Colonic mucosa (tissue), 4 donors: ENCODE results near the gene ABCF3. TPM values are rescaled to one million over a fixed set of nuclear protein-coding genes. Genes with fewer than 3 reads are reported as not detected.

ENCODE experiments used
- DNase-seq: peaks from one replicate; pipeline ENCODE4 v3.0.0-alpha.2; 2020
- H3K27ac ChIP-seq: fragments of 200-600 bp; one replicate; pipeline ENCODE4 v1.8.0; 2021
- H3K27me3 ChIP-seq: fragments of 200-600 bp; one replicate; pipeline ENCODE4 v1.8.0; 2021
- H3K36me3 ChIP-seq: fragments of 200-600 bp; one replicate; pipeline ENCODE4 v1.8.0; 2021
- H3K4me1 ChIP-seq: fragments of 200-600 bp; one replicate; pipeline ENCODE4 v1.8.0; 2021; ENCODE audit warnings: mild to moderate bottlenecking
- H3K4me3 ChIP-seq: fragments of 200-600 bp; one replicate; pipeline ENCODE4 v1.8.0; 2021
- H3K9ac ChIP-seq, 2 donors: one replicate each; pipeline ENCODE4 v1.7.0; 2013; ENCODE audit warnings: control low read depth in 2 of 2, low read depth in 2 of 2, low read length in 2 of 2
- H3K9me3 ChIP-seq: fragments of 200-600 bp; one replicate; pipeline ENCODE4 v1.8.0; 2021
- CTCF ChIP-seq: fragments of 200-600 bp; IDR thresholded peaks from one replicate; pipeline ENCODE4 v1.8.0; 2022; ENCODE audit warnings: antibody characterized with exemption, mild to moderate bottlenecking
- intact Hi-C: fragments of 100-400 bp; cut with DNase I; formaldehyde crosslinking; loops from one replicate; pipeline ENCODE4 v1.14.1; 2022
- microRNA-seq: library from miRNA; unstranded; fragments of <30 nt; microRNA quantifications from one replicate; pipeline ENCODE4, GENCODE V29; 2019
- total RNA-seq, 2 donors: library from RNA; stranded (reverse); fragmentation: NEBNext Ultra II Directional in 1 of 2; extraction: Animal tissue kit (Norgen Biotek cat#: 25700) in 1 of 2; gene quantifications; one replicate each; pipeline ENCODE4 v1.2.1, GENCODE V29; 2021
- donor health status: healthy.
- donor health status: DM: no; HTN: no; CAD: no.
- donor health status: DM: no; HTN: no; CAD: no.

ABCF3 gene
- total RNA-seq, 2 donors from 2014 or later, result 54.6 to 82.4 TPM

DNA sequence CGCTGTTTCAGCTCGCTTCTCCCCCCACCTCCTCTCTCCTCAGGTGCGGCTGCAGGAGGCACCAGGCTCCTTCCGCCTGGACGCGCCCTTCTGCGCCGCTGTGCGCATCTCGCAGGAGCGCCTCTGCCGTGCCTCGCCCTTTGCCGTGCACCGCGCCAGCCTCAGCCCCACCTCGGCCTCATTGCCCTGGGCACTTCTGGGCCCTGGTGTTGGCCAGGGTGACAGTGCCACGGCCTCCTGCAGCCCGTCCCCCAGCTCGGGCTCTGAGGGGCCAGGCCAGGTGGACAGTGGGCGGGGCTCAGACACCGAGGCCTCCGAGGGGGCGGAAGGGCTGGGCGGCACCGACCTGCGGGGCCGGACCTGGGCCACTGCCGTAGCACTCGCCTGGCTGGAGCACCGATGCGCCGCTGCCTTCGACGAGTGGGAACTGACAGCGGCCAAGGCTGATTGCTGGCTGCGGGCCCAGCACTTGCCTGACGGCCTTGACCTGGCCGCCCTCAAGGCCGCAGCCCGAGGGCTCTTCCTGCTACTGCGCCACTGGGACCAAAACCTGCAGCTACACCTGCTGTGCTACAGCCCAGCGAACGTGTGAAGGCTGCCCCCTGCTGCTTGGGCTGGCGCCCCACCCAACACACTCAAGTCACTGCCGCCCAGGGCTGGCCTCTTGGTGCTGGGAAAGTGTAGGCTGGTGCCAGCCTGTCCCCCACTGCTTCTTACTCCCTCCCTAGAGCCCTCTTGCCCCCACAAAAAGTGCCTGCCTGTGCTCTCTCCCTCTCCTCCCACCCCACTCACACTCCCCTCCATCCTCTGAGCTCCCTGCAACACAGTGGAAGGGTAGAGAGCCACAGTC lies 55.7 kb downstream of the ABCF3 start:
- Histone ChIP-seq H3K9me3 (no peaks in the 10 kb centered on the region), H3K4me1 (no peaks in the 10 kb centered on the region), H3K27me3 (no peaks in the 10 kb centered on the region), H3K27ac (peak overlapping the region; percentile 3), H3K36me3 (no peaks in the 10 kb centered on the region), H3K4me3 (peak overlapping the region; percentile 32), H3K9ac (peak overlapping the region in 1 of 2 donors; percentile 14)
- intact Hi-C loops, result loop anchor here (5.0 kb wide), 2 partner anchors 99 to 344 kb away; no protein-coding TSS in a partner anchor
- TF ChIP-seq CTCF, result peak; percentile 61
- peak; percentile 78 for DNase-seq

DNA sequence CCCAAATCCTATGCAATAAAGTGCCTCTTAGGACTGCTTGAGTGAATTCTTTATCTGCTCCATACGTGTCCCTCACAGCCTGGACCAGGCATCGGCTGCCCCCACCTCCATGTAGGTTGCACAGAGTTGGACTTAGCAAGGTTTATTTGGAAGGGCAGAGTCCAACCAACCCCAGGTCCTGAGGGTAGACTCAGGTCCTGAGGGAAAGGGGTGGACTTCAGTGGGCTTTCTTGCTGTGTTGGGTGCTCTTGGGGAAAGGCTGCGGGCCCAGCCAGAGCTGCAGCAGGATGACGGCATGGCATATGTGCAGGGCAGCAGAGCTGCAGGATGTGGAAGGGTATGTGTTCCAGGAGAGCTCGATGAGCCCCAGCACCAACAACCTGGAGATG lies 56.3 kb downstream of the ABCF3 start:
- Histone ChIP-seq H3K9me3 (no peaks in the 10 kb centered on the region), H3K36me3 (no peaks in the 10 kb centered on the region), H3K4me1 (no peaks in the 10 kb centered on the region), H3K27ac (no peak overlapping the region), H3K4me3 (no peak overlapping the region), H3K27me3 (no peaks in the 10 kb centered on the region), H3K9ac (no peak overlapping the region)
- TF ChIP-seq CTCF, result no peak
- intact Hi-C loops, result loop anchor here (5.0 kb wide), 2 partner anchors 100 to 345 kb away; no protein-coding TSS in a partner anchor
- DNase-seq, result no peak

Small RNA genes lying within 50 kb of the gene (microRNA-seq; reads per million reads assigned to microRNA genes)
- 10.5 reads per million, percentile 15 among the genes with 10 or more reads in this experiment for gene MIR1224

Other genes starting within 250 kb of the ABCF3 start
- gene ABCC5, start 168.3 kb upstream of the ABCF3 start, total RNA-seq, result 10 to 100 TPM; 15.1 to 16.6 TPM
- gene HTR3D, start 154.5 kb upstream of the ABCF3 start, total RNA-seq, result not detected
- gene HTR3C, start 133.2 kb upstream of the ABCF3 start, total RNA-seq, result not detected
- under 1 TPM; 0.13 to 0.52 TPM for gene HTR3E, start 89.1 kb upstream of the ABCF3 start, total RNA-seq
- 10 to 100 TPM; 36.0 to 58.3 TPM for gene EIF2B5, start 50.8 kb upstream of the ABCF3 start, total RNA-seq
- gene DVL3, start 30.8 kb upstream of the ABCF3 start, total RNA-seq, result 10 to 100 TPM; 60.8 to 64.6 TPM
- 100 to 1,000 TPM; 206 to 255 TPM for gene AP2M1, start 11.3 kb upstream of the ABCF3 start, total RNA-seq
- gene VWA5B2, start 43.4 kb downstream of the ABCF3 start, total RNA-seq, result 1 to 10 TPM; 2.1 to 2.3 TPM
- gene ALG3, start 62.8 kb downstream of the ABCF3 start, total RNA-seq, result 10 to 100 TPM; 25.1 to 78.9 TPM
- gene EEF1AKMT4, start 63.5 kb downstream of the ABCF3 start, total RNA-seq, result 10 to 100 TPM in 1 of 2 donors, 1 to 10 TPM in 1; 4.1 to 11.7 TPM
- under 1 TPM in 1 of 2 donors, not detected in 1; 0.19 TPM for gene CAMK2N2, start 75.4 kb downstream of the ABCF3 start, total RNA-seq
- gene ECE2, start 89.8 kb downstream of the ABCF3 start, total RNA-seq, result under 1 TPM in 1 of 2 donors, not detected in 1; 0.37 TPM
- 100 to 1,000 TPM; 166 to 298 TPM for gene PSMD2, start 113.0 kb downstream of the ABCF3 start, total RNA-seq
- 100 to 1,000 TPM; 263 to 524 TPM for gene EIF4G1, start 128.4 kb downstream of the ABCF3 start, total RNA-seq
- 10 to 100 TPM; 15.0 to 22.0 TPM for gene FAM131A, start 151.4 kb downstream of the ABCF3 start, total RNA-seq
- gene CLCN2, start 175.4 kb downstream of the ABCF3 start, total RNA-seq, result 10 to 100 TPM; 61.1 to 71.6 TPM
- gene POLR2H, start 175.5 kb downstream of the ABCF3 start, total RNA-seq, result 100 to 1,000 TPM in 1 of 2 donors, 10 to 100 TPM in 1; 98.2 to 130 TPM
- gene THPO, start 192.0 kb downstream of the ABCF3 start, total RNA-seq, result under 1 TPM in 1 of 2 donors, not detected in 1; 0.17 TPM
- gene CHRD, start 193.9 kb downstream of the ABCF3 start, total RNA-seq, result 1 to 10 TPM; 2.0 TPM